K562 (cell line): ENCODE results near the gene CCDC17. TPM values are rescaled to one million over a fixed set of nuclear protein-coding genes. Genes with fewer than 3 reads are reported as not detected.
A peak's percentile ranks its signal among the peaks of the same experiment; 100 is the strongest.

ENCODE experiments used
- AFF4 ChIP-seq: sonication (generic); formaldehyde crosslinking; IDR thresholded peaks from 2 replicates; pipeline ENCODE4 v1.8.0; 2023; ENCODE audit warnings: mild to moderate bottlenecking, missing genetic modification reagents
- ARID1B ChIP-seq: fragments of 450-650 bp; IDR thresholded peaks from 2 replicates; pipeline ENCODE4 v1.6.1; 2016; ENCODE audit warnings: antibody characterized with exemption, mild to moderate bottlenecking, inconsistent platforms
- BCOR ChIP-seq: fragments of 450-650 bp; IDR thresholded peaks from 2 replicates; pipeline ENCODE4 v1.6.1; 2016
- CBFA2T2 ChIP-seq: fragments of 450-650 bp; conservative IDR thresholded peaks from 2 replicates; pipeline ENCODE4 v1.6.1; 2017; ENCODE audit warnings: mild to moderate bottlenecking
- CTBP1 ChIP-seq: fragments of 450-650 bp; IDR thresholded peaks from 2 replicates; pipeline ENCODE4 v1.6.1; 2016; ENCODE audit warnings: borderline replicate concordance
- EHMT2 ChIP-seq: fragments of 450-650 bp; IDR thresholded peaks from 2 replicates; pipeline ENCODE4 v1.6.1; 2018; ENCODE audit warnings: antibody characterized with exemption
- EP400 ChIP-seq: fragments of 450-650 bp; IDR thresholded peaks from 2 replicates; pipeline ENCODE4 v1.6.1; 2017; ENCODE audit warnings: antibody characterized with exemption, mild to moderate bottlenecking, moderate library complexity
- FOSL1 ChIP-seq: fragments of 200-800 bp; sonication (Bioruptor generic); conservative IDR thresholded peaks from 2 replicates; pipeline ENCODE4 v1.6.1; 2016; ENCODE audit warnings: missing genetic modification characterization, missing compliant biosample characterization
- HDAC2 ChIP-seq: fragments of 450-650 bp; IDR thresholded peaks from 2 replicates; pipeline ENCODE4 v1.6.1; 2016; ENCODE audit warnings: mild to moderate bottlenecking
- HDAC3 ChIP-seq: fragments of 450-650 bp; IDR thresholded peaks from 2 replicates; pipeline ENCODE4 v1.6.1; 2018; ENCODE audit warnings: borderline replicate concordance, mild to moderate bottlenecking, moderate library complexity; ENCODE audit not compliant: partially characterized antibody
- JUN ChIP-seq, 2 experiments: sonication (generic) in 1 of 2; formaldehyde crosslinking in 1 of 2; IDR thresholded peaks; 2 replicates each; pipeline versions ENCODE4 v1.6.1 to v1.8.0; 2012 to 2022; ENCODE audit warnings: borderline replicate concordance in 2 of 2, mild to moderate bottlenecking in 2 of 2, improper control_type of control experiment in 1 of 2, low read depth in 1 of 2, low read length in 1 of 2, missing genetic modification reagents in 1 of 2
- KAT7 ChIP-seq: sonication (generic); formaldehyde crosslinking; IDR thresholded peaks from 2 replicates; pipeline ENCODE4 v1.8.0; 2022; ENCODE audit warnings: missing genetic modification reagents, mild to moderate bottlenecking, borderline replicate concordance
- MITF ChIP-seq: IDR thresholded peaks from 2 replicates; pipeline ENCODE4 v1.6.1; 2014; ENCODE audit warnings: antibody characterized with exemption
- NCOA1 ChIP-seq: fragments of 450-650 bp; IDR thresholded peaks from 2 replicates; pipeline ENCODE4 v1.6.1; 2016; ENCODE audit warnings: low read depth
- RNF219 ChIP-seq: fragments of 250-450 bp; sonication (Bioruptor Pico); IDR thresholded peaks from 2 replicates; pipeline ENCODE4 v1.5.0; 2022; ENCODE audit warnings: mild to moderate bottlenecking
- SLC30A9 ChIP-seq: fragments of 250-450 bp; sonication (Bioruptor Pico); IDR thresholded peaks from 2 replicates; pipeline ENCODE4 v1.8.0; 2022; ENCODE audit warnings: mild to moderate bottlenecking, moderate library complexity
- SMARCA4 ChIP-seq: fragments of 450-650 bp; IDR thresholded peaks from 2 replicates; pipeline ENCODE4 v1.6.1; 2016
- TRIM24 ChIP-seq, 2 experiments: fragments of 450-650 bp; IDR thresholded peaks; 2 replicates each; pipeline ENCODE4 v1.6.1; 2016
- ZFX ChIP-seq: sonication (generic); formaldehyde crosslinking; IDR thresholded peaks from 2 replicates; pipeline ENCODE4 v1.8.0; 2022; ENCODE audit warnings: mild to moderate bottlenecking, missing genetic modification reagents, moderate library complexity
- ZNF140 ChIP-seq: fragments of 250-450 bp; sonication (Bioruptor Pico); IDR thresholded peaks from 2 replicates; pipeline ENCODE4 v1.8.0; 2021; ENCODE audit warnings: moderate library complexity, mild to moderate bottlenecking, inconsistent platforms
- ZNF24 ChIP-seq: fragments of 450-650 bp; IDR thresholded peaks from 2 replicates; pipeline ENCODE4 v1.6.1; 2016
- polyA plus RNA-seq, 8 experiments: library from polyadenylated mRNA; depleted of rRNA in 4 of 8; stranded (reverse) in 5 of 8; unstranded in 3 of 8; fragments of >200 nt; fragmentation: Nextera tagmentation in 2 of 8; fragmentation: Illumina TruSeq in 1 of 8; extraction: Ambion mirVana in 2 of 8; extraction: Trizol in 1 of 8; gene quantifications; 2 replicates each; pipeline versions ENCODE4 v1.2.1 to v1.2.3, GENCODE V29; 2011 to 2014; ENCODE audit warnings: inconsistent platforms in 1 of 8, missing spikeins in 1 of 8
- total RNA-seq, 7 experiments: library from RNA; depleted of rRNA in 6 of 7; stranded (reverse); fragments of >200 nt in 6 of 7; fragmentation: Illumina TruSeq in 2 of 7; extraction: Trizol in 2 of 7; gene quantifications; 2 replicates each; pipeline versions ENCODE4 v1.2.1 to v1.2.3, GENCODE V29; 2011 to 2021; ENCODE audit warnings: low replicate concordance in 1 of 7

The CCDC17 gene
- total and polyA plus RNA-seq, 9 of the 15 experiments (the other 6 are each of a cell fraction or from before 2014, with no cell fraction given), result 0.20 to 2.4 (median 0.85) TPM

DNA sequence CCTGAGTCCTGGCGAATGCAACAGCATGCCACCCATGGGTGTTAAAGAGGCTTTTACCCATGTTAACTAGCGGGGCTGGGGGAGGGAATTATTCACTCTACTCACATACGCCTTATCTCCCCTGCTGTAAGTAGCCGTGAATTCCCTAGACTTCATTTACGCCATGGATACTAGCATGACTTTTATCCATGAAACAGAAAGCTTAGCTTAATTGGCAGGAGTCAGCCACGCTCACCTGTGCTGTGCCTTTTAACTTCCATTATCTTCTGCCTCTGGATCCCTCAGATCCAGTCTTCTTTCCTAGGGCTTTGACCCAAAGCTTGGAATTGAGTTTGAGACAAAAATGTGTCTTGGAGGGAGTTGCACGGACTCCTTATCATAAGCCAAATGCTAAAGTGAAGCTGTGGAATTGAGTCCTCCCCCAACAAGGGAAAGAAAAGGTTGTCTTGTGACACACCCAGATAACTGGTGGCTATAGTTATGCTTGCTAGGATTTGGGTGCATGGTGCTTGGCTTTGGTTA lies 49.7 kb downstream of the CCDC17 start (continued):
- peak; percentile 13 for TF ChIP-seq HDAC3
- peak; percentile 73 for TF ChIP-seq EHMT2
- peak; percentile 68; the same call in 1 of the 2 replicates for TF ChIP-seq CTBP1
- TF ChIP-seq HDAC2, result peak; percentile 74; the same call in 1 of the 2 replicates
- 0 out of 2 replicates have a peak, but pooled peaks have one; percentile 21 for TF ChIP-seq NCOA1
- TF ChIP-seq FOSL1 (tag), result peak; percentile 39; the same call in 1 of the 2 replicates
- TF ChIP-seq SLC30A9 (CRISPR knock-in tag), result no peak
- TF ChIP-seq MITF, result peak; percentile 78; the same call in 1 of the 2 replicates
- no peak for TF ChIP-seq JUN (IDR thresholded peaks at IDR 0.05; ENCODE audit: borderline replicate concordance, low read depth, low read length)
- TF ChIP-seq JUN (CRISPR knock-in tag; IDR thresholded peaks at IDR 0.05; ENCODE audit: borderline replicate concordance), result no peak
- peak; percentile 83 for TF ChIP-seq ARID1B
- TF ChIP-seq BCOR, result peak; percentile 16; the same call in 1 of the 2 replicates
- TF ChIP-seq ZNF140 (CRISPR knock-in tag), result no peak
- no peak for TF ChIP-seq RNF219 (CRISPR knock-in tag)
- peak; percentile 33; the same call in 1 of the 2 replicates for TF ChIP-seq EP400
- peak in 1 of 2 experiments; percentile 69; a peak in 2 of 4 replicates for TF ChIP-seq TRIM24 (IDR thresholded peaks at IDR 0.05)
- peak; percentile 64; the same call in 1 of the 2 replicates for TF ChIP-seq CBFA2T2
- TF ChIP-seq AFF4 (CRISPR knock-in tag), result 0 out of 2 replicates have a peak, but pooled peaks have one; percentile 55
- peak; percentile 83 for TF ChIP-seq SMARCA4
- TF ChIP-seq ZNF24, result 0 out of 2 replicates have a peak, but pooled peaks have one; percentile 20
- TF ChIP-seq KAT7, result 0 out of 2 replicates have a peak, but pooled peaks have one; percentile 56
- 0 out of 2 replicates have a peak, but pooled peaks have one; percentile 18 for TF ChIP-seq ZFX (CRISPR knock-in tag)
